Measurements from ENCODE around the gene HSDL2. TPM values are rescaled to one million over a fixed set of nuclear protein-coding genes. Genes with fewer than 3 reads are reported as not detected.

The HSDL2 gene
- polyA plus RNA-seq, 1 of the 3 experiments (the other 2 are of a cell fraction) = 14.4 TPM

DNA sequence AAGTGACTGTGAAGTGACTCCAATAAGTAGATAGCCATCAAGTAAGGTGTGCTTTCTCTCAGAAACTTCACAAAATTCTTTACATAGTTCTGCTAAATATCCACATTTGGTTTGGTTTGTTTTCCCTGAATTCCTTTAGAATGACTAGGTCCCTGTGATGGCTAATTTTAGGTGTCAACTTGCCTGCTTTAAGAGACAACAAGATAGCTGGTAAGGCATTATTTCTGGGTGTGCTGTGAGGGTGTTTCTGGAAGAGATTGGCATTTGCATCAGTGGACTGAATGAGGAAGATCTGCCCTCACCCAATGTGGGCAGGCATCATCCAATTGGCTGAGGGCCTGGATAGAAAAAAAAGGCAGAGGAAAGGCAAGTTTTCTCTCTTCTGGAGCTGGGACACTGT lies 38.2 kb upstream of the HSDL2 start:
- Histone ChIP-seq H3K36me3 (replicated peaks in 1 of 2; ENCODE audit: control insufficient read depth in 1 of 2, insufficient read depth in 2 of 2, low read length in 1 of 2) (no peaks in the 10 kb centered on the region), H3K9me3 (no peaks in the 10 kb centered on the region), H3K79me2 (ENCODE audit: insufficient read depth) (no peaks in the 10 kb centered on the region), H4K20me1 (ENCODE audit: insufficient read depth) (no peaks in the 10 kb centered on the region), H3F3A (replicated peaks; ENCODE audit: insufficient read depth) (peaks cover 4% of the 10 kb centered on the region), H3K4me1 (ENCODE audit: control insufficient read depth in 1 of 2, insufficient read depth in 2 of 2, low read depth in 1 of 2, low read length in 1 of 2) (no peaks in the 10 kb centered on the region), H3K27me3 (ENCODE audit: insufficient read depth) (no peaks in the 10 kb centered on the region), H3K4me2 (no peak overlapping the region), H3K27ac (ENCODE audit: low read depth in 2 of 2, low read length in 1 of 2) (peak overlapping the region in 1 of 2 experiments; percentile 23; a peak in 1 of 4 replicates), H3K9ac (no peak overlapping the region), H3K9me2 (no peaks in the 10 kb centered on the region), H2AFZ (ENCODE audit: low read depth) (peak overlapping the region; percentile 64; the same call in 1 of the 2 replicates), H3K4me3 (ENCODE audit: low read depth in 2 of 2, low read length in 1 of 2) (no peak overlapping the region)
- peak; percentile 20; the same call in 1 of the 2 replicates for TF ChIP-seq JUND (IDR thresholded peaks at IDR 0.05)
- TF ChIP-seq, protein P1, sequence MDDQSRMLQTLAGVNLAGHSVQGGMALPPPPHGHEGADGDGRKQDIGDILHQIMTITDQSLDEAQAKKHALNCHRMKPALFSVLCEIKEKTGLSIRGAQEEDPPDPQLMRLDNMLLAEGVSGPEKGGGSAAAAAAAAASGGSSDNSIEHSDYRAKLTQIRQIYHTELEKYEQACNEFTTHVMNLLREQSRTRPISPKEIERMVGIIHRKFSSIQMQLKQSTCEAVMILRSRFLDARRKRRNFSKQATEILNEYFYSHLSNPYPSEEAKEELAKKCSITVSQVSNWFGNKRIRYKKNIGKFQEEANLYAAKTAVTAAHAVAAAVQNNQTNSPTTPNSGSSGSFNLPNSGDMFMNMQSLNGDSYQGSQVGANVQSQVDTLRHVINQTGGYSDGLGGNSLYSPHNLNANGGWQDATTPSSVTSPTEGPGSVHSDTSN (IDR thresholded peaks at IDR 0.05) = 0 out of 2 replicates have a peak, but pooled peaks have one; percentile 27
- TF ChIP-seq, protein P2, sequence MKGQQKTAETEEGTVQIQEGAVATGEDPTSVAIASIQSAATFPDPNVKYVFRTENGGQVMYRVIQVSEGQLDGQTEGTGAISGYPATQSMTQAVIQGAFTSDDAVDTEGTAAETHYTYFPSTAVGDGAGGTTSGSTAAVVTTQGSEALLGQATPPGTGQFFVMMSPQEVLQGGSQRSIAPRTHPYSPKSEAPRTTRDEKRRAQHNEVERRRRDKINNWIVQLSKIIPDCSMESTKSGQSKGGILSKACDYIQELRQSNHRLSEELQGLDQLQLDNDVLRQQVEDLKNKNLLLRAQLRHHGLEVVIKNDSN (IDR thresholded peaks at IDR 0.05; ENCODE audit: borderline replicate concordance, low read depth) = no peak
- no peak for TF ChIP-seq GABPA (IDR thresholded peaks at IDR 0.05; ENCODE audit: low read depth)
- peak; percentile 36; the same call in 1 of the 2 replicates for TF ChIP-seq FOSL2 (IDR thresholded peaks at IDR 0.05; ENCODE audit: borderline replicate concordance, low read depth)
- POLR2A ChIA-PET = no interaction called here
- no peak for DNase-seq
- CTCF ChIA-PET = interaction anchor here (0.7 kb wide), 1 partner anchor 244 kb away, joined by 3 read pairs; no protein-coding TSS in a partner anchor

DNA sequence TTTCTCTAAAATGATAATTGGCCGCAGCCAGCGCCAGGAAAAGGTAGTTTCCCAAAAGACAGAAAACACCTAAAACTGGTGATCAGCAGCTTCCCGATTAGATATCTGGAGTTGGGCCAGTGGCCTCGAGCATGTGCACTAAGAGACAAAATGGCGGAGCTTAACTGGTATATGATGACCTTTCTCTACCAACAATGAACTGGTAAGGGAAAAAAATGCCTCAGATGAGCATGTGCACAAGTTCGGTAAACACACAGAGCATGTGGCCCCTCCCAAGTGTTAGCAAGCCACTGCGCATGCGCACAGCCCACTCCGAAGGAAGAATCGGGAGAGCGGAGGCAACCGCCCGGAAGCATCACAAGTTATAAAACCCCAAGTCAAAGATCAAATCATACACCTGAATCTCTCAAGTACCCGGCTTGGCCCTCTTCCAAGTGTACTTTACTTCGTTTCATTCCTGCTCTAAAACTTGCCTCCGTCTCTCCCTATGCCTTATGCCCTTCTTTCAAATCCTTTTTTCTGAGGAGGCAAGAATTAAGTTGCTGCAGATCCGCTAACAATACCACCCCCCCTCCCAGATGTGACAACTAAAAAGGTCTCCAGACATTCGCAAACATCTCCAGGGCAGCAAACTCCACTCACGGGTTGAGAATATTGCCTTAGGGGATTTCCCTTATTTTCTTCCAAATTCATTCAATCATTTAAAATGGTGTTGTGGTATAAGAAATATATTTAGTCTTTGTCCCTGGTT lies 31.5 kb upstream of the HSDL2 start:
- no peak overlapping the region for H3K9ac ChIP-seq
- DNase-seq = peak; percentile 61
- CTCF ChIA-PET = interaction anchor here (1.2 to 1.4 kb wide), 2 partner anchors 13 to 251 kb away, joined by 3 to 5 read pairs; no protein-coding TSS in a partner anchor
- H3K36me3 ChIP-seq (replicated peaks in 1 of 2; ENCODE audit: control insufficient read depth in 1 of 2, insufficient read depth in 2 of 2, low read length in 1 of 2) = no peaks in the 10 kb centered on the region
- H3K4me1 ChIP-seq (ENCODE audit: control insufficient read depth in 1 of 2, insufficient read depth in 2 of 2, low read depth in 1 of 2, low read length in 1 of 2) = no peaks in the 10 kb centered on the region; a peak in 1 of 4 replicates
- H3K9me2 ChIP-seq = no peaks in the 10 kb centered on the region
- no peak overlapping the region for H3K4me2 ChIP-seq
- H3K27me3 ChIP-seq (ENCODE audit: insufficient read depth) = no peaks in the 10 kb centered on the region
- H2AFZ ChIP-seq (ENCODE audit: low read depth) = no peak overlapping the region
- H3K79me2 ChIP-seq (ENCODE audit: insufficient read depth) = no peaks in the 10 kb centered on the region
- peak overlapping the region in 1 of 2 experiments; percentile 25; a peak in 1 of 4 replicates for H3K4me3 ChIP-seq (ENCODE audit: low read depth in 2 of 2, low read length in 1 of 2)
- no peaks in the 10 kb centered on the region for H3K9me3 ChIP-seq
- H4K20me1 ChIP-seq (ENCODE audit: insufficient read depth) = no peaks in the 10 kb centered on the region
- peak; percentile 60; the same call in 1 of the 2 replicates for TF ChIP-seq NRF1 (IDR thresholded peaks at IDR 0.05; ENCODE audit: low read depth, low read length)
- no peak for TF ChIP-seq EZH2phosphoT487 (IDR thresholded peaks at IDR 0.05; ENCODE audit: borderline replicate concordance, low read depth)
- WGBS (ENCODE audit: low lambda C conversion rate) = 57% methylated on average over 19 of the region's 19 CpGs
- no peak overlapping the region for H3K27ac ChIP-seq (ENCODE audit: low read depth in 2 of 2, low read length in 1 of 2)
- H3F3A ChIP-seq (replicated peaks; ENCODE audit: insufficient read depth) = no peaks in the 10 kb centered on the region
- POLR2A ChIA-PET = interaction anchor here (0.6 kb wide), 1 partner anchor 11 kb away, joined by 3 read pairs; no protein-coding TSS in a partner anchor

DNA sequence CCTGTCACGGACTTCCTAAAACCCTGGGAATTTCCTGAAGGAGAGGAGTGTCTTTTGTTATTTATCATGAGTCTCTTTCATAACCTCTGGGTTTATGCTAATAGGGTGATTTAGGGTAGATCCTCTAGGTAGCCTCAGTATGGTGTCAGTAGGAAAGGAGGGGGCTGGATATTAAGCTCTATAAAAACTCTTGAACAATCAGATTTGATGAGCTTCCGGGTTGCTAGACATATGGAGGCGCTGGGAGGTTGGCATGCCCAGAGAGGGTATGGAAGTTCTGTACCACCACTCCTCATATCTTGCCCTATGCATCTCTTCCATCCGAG lies 30.9 kb upstream of the HSDL2 start:
- Histone ChIP-seq H3K9me3 (no peaks in the 10 kb centered on the region), H3K9me2 (no peaks in the 10 kb centered on the region), H3K36me3 (replicated peaks in 1 of 2; ENCODE audit: control insufficient read depth in 1 of 2, insufficient read depth in 2 of 2, low read length in 1 of 2) (no peaks in the 10 kb centered on the region), H3K4me3 (ENCODE audit: low read depth in 2 of 2, low read length in 1 of 2) (no peak overlapping the region), H3K27me3 (ENCODE audit: insufficient read depth) (no peaks in the 10 kb centered on the region), H3K4me1 (ENCODE audit: control insufficient read depth in 1 of 2, insufficient read depth in 2 of 2, low read depth in 1 of 2, low read length in 1 of 2) (no peaks in the 10 kb centered on the region; a peak in 1 of 4 replicates), H3K79me2 (ENCODE audit: insufficient read depth) (no peaks in the 10 kb centered on the region), H4K20me1 (ENCODE audit: insufficient read depth) (no peaks in the 10 kb centered on the region), H3F3A (replicated peaks; ENCODE audit: insufficient read depth) (no peaks in the 10 kb centered on the region), H3K9ac (no peak overlapping the region), H2AFZ (ENCODE audit: low read depth) (no peak overlapping the region), H3K4me2 (no peak overlapping the region), H3K27ac (ENCODE audit: low read depth in 2 of 2, low read length in 1 of 2) (no peak overlapping the region)
- POLR2A ChIA-PET = no interaction called here
- 87% methylated on average over 4 of the region's 4 CpGs for WGBS (ENCODE audit: low lambda C conversion rate)
- TF ChIP-seq EZH2phosphoT487 (IDR thresholded peaks at IDR 0.05; ENCODE audit: borderline replicate concordance, low read depth) (no peak), GABPA (IDR thresholded peaks at IDR 0.05; ENCODE audit: low read depth) (no peak), SMC3 (IDR thresholded peaks at IDR 0.05; ENCODE audit: low read depth, low read length) (no peak), CHD2 (IDR thresholded peaks at IDR 0.05; ENCODE audit: low read length, partially characterized antibody) (no peak), TEAD4 (IDR thresholded peaks at IDR 0.05; ENCODE audit: borderline replicate concordance, insufficient read depth) (no peak)
- TF ChIP-seq, protein P3, sequence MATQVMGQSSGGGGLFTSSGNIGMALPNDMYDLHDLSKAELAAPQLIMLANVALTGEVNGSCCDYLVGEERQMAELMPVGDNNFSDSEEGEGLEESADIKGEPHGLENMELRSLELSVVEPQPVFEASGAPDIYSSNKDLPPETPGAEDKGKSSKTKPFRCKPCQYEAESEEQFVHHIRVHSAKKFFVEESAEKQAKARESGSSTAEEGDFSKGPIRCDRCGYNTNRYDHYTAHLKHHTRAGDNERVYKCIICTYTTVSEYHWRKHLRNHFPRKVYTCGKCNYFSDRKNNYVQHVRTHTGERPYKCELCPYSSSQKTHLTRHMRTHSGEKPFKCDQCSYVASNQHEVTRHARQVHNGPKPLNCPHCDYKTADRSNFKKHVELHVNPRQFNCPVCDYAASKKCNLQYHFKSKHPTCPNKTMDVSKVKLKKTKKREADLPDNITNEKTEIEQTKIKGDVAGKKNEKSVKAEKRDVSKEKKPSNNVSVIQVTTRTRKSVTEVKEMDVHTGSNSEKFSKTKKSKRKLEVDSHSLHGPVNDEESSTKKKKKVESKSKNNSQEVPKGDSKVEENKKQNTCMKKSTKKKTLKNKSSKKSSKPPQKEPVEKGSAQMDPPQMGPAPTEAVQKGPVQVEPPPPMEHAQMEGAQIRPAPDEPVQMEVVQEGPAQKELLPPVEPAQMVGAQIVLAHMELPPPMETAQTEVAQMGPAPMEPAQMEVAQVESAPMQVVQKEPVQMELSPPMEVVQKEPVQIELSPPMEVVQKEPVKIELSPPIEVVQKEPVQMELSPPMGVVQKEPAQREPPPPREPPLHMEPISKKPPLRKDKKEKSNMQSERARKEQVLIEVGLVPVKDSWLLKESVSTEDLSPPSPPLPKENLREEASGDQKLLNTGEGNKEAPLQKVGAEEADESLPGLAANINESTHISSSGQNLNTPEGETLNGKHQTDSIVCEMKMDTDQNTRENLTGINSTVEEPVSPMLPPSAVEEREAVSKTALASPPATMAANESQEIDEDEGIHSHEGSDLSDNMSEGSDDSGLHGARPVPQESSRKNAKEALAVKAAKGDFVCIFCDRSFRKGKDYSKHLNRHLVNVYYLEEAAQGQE (IDR thresholded peaks at IDR 0.05; ENCODE audit: low read depth, low read length) = no peak
- DNase-seq = no peak
- CTCF ChIA-PET = interaction anchor here (0.7 to 4.6 kb wide), 2 partner anchors 13 to 18 kb away, joined by 3 to 20 read pairs; no protein-coding TSS in a partner anchor
